ENCODE results near the gene CKAP5. TPM values are rescaled to one million over a fixed set of nuclear protein-coding genes. Genes with fewer than 3 reads are reported as not detected.

The CKAP5 gene
- polyA plus RNA-seq, 4 donors, result 6.2 to 46.6 (median 17.8) TPM

DNA sequence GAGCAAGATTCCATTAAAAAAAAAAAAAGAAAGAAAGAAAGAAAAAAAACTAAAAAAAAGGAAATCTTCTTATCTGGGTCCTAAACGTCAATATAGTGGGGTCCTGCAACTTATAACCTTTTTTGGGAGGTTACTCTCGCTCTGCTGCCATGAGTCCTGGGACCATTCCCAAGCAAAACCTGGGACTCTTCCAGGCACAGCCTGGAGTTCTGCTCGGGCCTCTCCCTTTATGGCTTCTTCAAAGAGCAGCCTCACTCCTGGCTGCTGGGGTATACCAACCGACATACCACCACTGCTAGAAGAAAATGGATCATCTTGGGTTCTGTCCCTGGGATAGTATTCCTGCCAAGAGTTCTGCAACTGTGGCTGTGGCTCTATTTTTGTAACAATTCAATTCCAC, 14.1 kb upstream of the CKAP5 start:
- DNase-seq, result no peak
- 78 to 91% (median 83%) methylated on average over 4 of the region's 4 CpGs for WGBS, 3 donors
- Histone ChIP-seq H3K36me3 (ENCODE audit: control insufficient read depth in 3 of 3, insufficient read depth in 2 of 3, low read depth in 1 of 3, low read length in 3 of 3) (peaks cover 0 to 14% (median 10%) of the 10 kb centered on the region in 3 donors), H3K27me3 (ENCODE audit: control insufficient read depth in 3 of 3, insufficient read depth in 3 of 3, low read length in 3 of 3) (no peaks in the 10 kb centered on the region), H3K4me1 (ENCODE audit: control insufficient read depth in 3 of 3, insufficient read depth in 2 of 3, low read depth in 1 of 3, low read length in 2 of 3) (no peaks in the 10 kb centered on the region), H3K27ac (ENCODE audit: low read depth in 1 of 3, low read length in 2 of 3) (no peak overlapping the region), H3K4me3 (ENCODE audit: low read depth in 1 of 3, low read length in 3 of 3) (no peak overlapping the region), H3K9me3 (ENCODE audit: control insufficient read depth in 2 of 2, insufficient read depth in 1 of 2, low read depth in 1 of 2, low read length in 1 of 2) (no peaks in the 10 kb centered on the region)
- no peak for FAIRE-seq

GRCh38 chr11:46858920-46859546, 13.0 kb upstream of the CKAP5 start:
- 78 to 93% (median 86%) methylated on average over 12 of the region's 12 CpGs for WGBS, 3 donors
- no peak for FAIRE-seq

DNA sequence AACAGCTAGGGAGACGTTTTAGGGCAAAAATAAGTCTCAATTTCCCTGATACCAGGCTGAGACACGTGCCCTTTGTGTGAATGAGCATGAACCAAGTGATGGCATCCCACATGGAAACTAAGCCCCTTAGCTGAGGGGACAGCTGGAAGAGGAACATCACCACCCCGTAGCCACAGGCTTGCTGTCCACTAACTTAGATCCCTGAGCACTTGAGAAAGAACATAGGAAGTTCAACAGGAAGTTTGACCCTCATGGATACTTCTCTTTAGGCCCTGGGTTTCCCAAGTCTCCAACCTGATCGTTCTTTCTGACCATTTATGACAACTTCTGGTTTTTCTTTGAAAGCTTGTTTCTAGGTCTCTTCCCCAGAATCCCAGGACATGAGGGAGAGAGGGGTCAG, 11.6 kb upstream of the CKAP5 start:
- Histone ChIP-seq H3K27ac (ENCODE audit: low read depth in 1 of 3, low read length in 2 of 3) (no peak overlapping the region), H3K4me1 (ENCODE audit: control insufficient read depth in 3 of 3, insufficient read depth in 2 of 3, low read depth in 1 of 3, low read length in 2 of 3) (no peaks in the 10 kb centered on the region), H3K9me3 (ENCODE audit: control insufficient read depth in 2 of 2, insufficient read depth in 1 of 2, low read depth in 1 of 2, low read length in 1 of 2) (no peaks in the 10 kb centered on the region), H3K4me3 (ENCODE audit: low read depth in 1 of 3, low read length in 3 of 3) (no peak overlapping the region), H3K27me3 (ENCODE audit: control insufficient read depth in 3 of 3, insufficient read depth in 3 of 3, low read length in 3 of 3) (no peaks in the 10 kb centered on the region), H3K36me3 (ENCODE audit: control insufficient read depth in 3 of 3, insufficient read depth in 2 of 3, low read depth in 1 of 3, low read length in 3 of 3) (peaks cover 0 to 10% (median 6%) of the 10 kb centered on the region in 3 donors)
- no peak for FAIRE-seq
- 71 to 77% (median 73%) methylated on average over 4 of the region's 4 CpGs for WGBS, 3 donors
- no peak for DNase-seq

More at GRCh38 chr11:46858920-46859546, 13.0 kb upstream of the CKAP5 start:
- DNase-seq, result no peak
- Histone ChIP-seq H3K27ac (ENCODE audit: low read depth in 1 of 3, low read length in 2 of 3) (peak overlapping the region in 1 of 3 donors; percentile 56), H3K36me3 (ENCODE audit: control insufficient read depth in 3 of 3, insufficient read depth in 2 of 3, low read depth in 1 of 3, low read length in 3 of 3) (peaks cover 0 to 10% (median 10%) of the 10 kb centered on the region in 3 donors), H3K27me3 (ENCODE audit: control insufficient read depth in 3 of 3, insufficient read depth in 3 of 3, low read length in 3 of 3) (no peaks in the 10 kb centered on the region), H3K4me1 (ENCODE audit: control insufficient read depth in 3 of 3, insufficient read depth in 2 of 3, low read depth in 1 of 3, low read length in 2 of 3) (no peaks in the 10 kb centered on the region), H3K4me3 (ENCODE audit: low read depth in 1 of 3, low read length in 3 of 3) (no peak overlapping the region), H3K9me3 (ENCODE audit: control insufficient read depth in 2 of 2, insufficient read depth in 1 of 2, low read depth in 1 of 2, low read length in 1 of 2) (no peaks in the 10 kb centered on the region)

- Histone ChIP-seq H3K9me3 (ENCODE audit: control insufficient read depth in 2 of 2, insufficient read depth in 1 of 2, low read depth in 1 of 2, low read length in 1 of 2) (no peaks in the 10 kb centered on the region), H3K36me3 (ENCODE audit: control insufficient read depth in 3 of 3, insufficient read depth in 2 of 3, low read depth in 1 of 3, low read length in 3 of 3) (peaks cover 0 to 10% (median 4%) of the 10 kb centered on the region in 3 donors), H3K4me3 (ENCODE audit: low read depth in 1 of 3, low read length in 3 of 3) (no peak overlapping the region), H3K27ac (ENCODE audit: low read depth in 1 of 3, low read length in 2 of 3) (no peak overlapping the region), H3K27me3 (ENCODE audit: control insufficient read depth in 3 of 3, insufficient read depth in 3 of 3, low read length in 3 of 3) (no peaks in the 10 kb centered on the region), H3K4me1 (ENCODE audit: control insufficient read depth in 3 of 3, insufficient read depth in 2 of 3, low read depth in 1 of 3, low read length in 2 of 3) (no peaks in the 10 kb centered on the region)
- FAIRE-seq (no peak), DNase-seq (no peak)
- WGBS, 3 donors, result 66 to 71% (median 69%) methylated on average over 5 of the region's 5 CpGs
Measured at GRCh38 chr11:46856605-46857343, 10.7 kb upstream of the CKAP5 start.

DNA sequence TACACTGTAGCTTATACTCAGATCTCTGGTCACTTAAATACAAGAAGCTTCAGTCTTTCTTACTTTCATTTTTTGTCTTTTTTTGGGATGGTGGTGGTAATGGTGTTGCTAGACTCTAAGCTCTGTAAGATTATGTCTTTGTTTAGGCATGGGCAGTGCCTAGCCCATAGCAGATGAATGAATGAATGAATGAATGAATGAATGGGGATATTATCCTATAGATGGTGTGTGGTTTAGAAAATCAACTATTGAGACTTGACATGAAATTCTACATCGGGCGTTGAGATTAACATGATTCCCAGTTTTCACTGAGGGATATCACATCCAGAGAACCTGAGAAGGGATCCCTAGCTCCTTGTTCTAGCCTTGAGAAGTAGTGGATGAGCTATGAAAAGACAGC, 9.8 kb upstream of the CKAP5 start:
- Histone ChIP-seq H3K4me3 (ENCODE audit: low read depth in 1 of 3, low read length in 3 of 3) (no peak overlapping the region), H3K27ac (ENCODE audit: low read depth in 1 of 3, low read length in 2 of 3) (no peak overlapping the region), H3K4me1 (ENCODE audit: control insufficient read depth in 3 of 3, insufficient read depth in 2 of 3, low read depth in 1 of 3, low read length in 2 of 3) (no peaks in the 10 kb centered on the region), H3K27me3 (ENCODE audit: control insufficient read depth in 3 of 3, insufficient read depth in 3 of 3, low read length in 3 of 3) (no peaks in the 10 kb centered on the region), H3K36me3 (ENCODE audit: control insufficient read depth in 3 of 3, insufficient read depth in 2 of 3, low read depth in 1 of 3, low read length in 3 of 3) (peaks cover 0 to 10% (median 4%) of the 10 kb centered on the region in 3 donors), H3K9me3 (ENCODE audit: control insufficient read depth in 2 of 2, insufficient read depth in 1 of 2, low read depth in 1 of 2, low read length in 1 of 2) (no peaks in the 10 kb centered on the region)
- 97 to 100% (median 98%) methylated on average over 2 of the region's 2 CpGs for WGBS, 3 donors
- DNase-seq (no peak), FAIRE-seq (no peak)

DNA sequence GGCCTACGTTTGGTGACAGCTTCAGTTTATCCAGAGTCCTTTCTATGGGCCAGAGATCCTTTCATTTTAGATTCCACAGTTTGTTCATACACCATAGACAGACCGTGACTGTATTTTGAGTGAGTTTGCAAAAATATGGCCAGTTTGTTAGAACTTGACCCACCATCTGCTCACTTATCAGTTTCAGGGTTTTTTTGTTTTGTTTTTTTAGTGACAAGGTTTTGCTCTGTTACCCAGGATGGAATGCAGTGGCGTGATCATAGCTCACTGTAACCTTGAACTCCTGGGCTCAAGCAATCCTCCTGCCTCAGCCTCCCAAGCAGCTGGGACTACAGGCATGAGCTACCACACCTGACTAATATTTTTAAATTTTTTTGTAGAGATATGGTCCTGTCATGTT, 9.1 kb upstream of the CKAP5 start:
- no peak overlapping the region for H3K4me3 ChIP-seq (ENCODE audit: low read depth in 1 of 3, low read length in 3 of 3)
- peaks cover 0 to 10% (median 3%) of the 10 kb centered on the region in 3 donors for H3K36me3 ChIP-seq (ENCODE audit: control insufficient read depth in 3 of 3, insufficient read depth in 2 of 3, low read depth in 1 of 3, low read length in 3 of 3)
- FAIRE-seq (no peak), DNase-seq (no peak)
- WGBS, 3 donors, result 86 to 93% (median 89%) methylated on average over 3 of the region's 3 CpGs
- H3K27me3 ChIP-seq (ENCODE audit: control insufficient read depth in 3 of 3, insufficient read depth in 3 of 3, low read length in 3 of 3), result no peaks in the 10 kb centered on the region
- H3K4me1 ChIP-seq (ENCODE audit: control insufficient read depth in 3 of 3, insufficient read depth in 2 of 3, low read depth in 1 of 3, low read length in 2 of 3), result no peaks in the 10 kb centered on the region
- H3K9me3 ChIP-seq (ENCODE audit: control insufficient read depth in 2 of 2, insufficient read depth in 1 of 2, low read depth in 1 of 2, low read length in 1 of 2), result no peaks in the 10 kb centered on the region
- no peak overlapping the region for H3K27ac ChIP-seq (ENCODE audit: low read depth in 1 of 3, low read length in 2 of 3)

GRCh38 chr11:46850829-46851380, 4.8 kb upstream of the CKAP5 start:
- Histone ChIP-seq H3K9me3 (ENCODE audit: control insufficient read depth in 2 of 2, insufficient read depth in 1 of 2, low read depth in 1 of 2, low read length in 1 of 2) (no peaks in the 10 kb centered on the region), H3K27me3 (ENCODE audit: control insufficient read depth in 3 of 3, insufficient read depth in 3 of 3, low read length in 3 of 3) (no peaks in the 10 kb centered on the region), H3K36me3 (ENCODE audit: control insufficient read depth in 3 of 3, insufficient read depth in 2 of 3, low read depth in 1 of 3, low read length in 3 of 3) (no peaks in the 10 kb centered on the region), H3K4me3 (ENCODE audit: low read depth in 1 of 3, low read length in 3 of 3) (no peak overlapping the region), H3K27ac (ENCODE audit: low read depth in 1 of 3, low read length in 2 of 3) (no peak overlapping the region), H3K4me1 (ENCODE audit: control insufficient read depth in 3 of 3, insufficient read depth in 2 of 3, low read depth in 1 of 3, low read length in 2 of 3) (peaks cover 0 to 4% (median 0%) of the 10 kb centered on the region in 3 donors)
- FAIRE-seq (no peak), DNase-seq (no peak)
- WGBS, 3 donors, result 65 to 68% (median 67%) methylated on average over 10 of the region's 10 CpGs

DNA sequence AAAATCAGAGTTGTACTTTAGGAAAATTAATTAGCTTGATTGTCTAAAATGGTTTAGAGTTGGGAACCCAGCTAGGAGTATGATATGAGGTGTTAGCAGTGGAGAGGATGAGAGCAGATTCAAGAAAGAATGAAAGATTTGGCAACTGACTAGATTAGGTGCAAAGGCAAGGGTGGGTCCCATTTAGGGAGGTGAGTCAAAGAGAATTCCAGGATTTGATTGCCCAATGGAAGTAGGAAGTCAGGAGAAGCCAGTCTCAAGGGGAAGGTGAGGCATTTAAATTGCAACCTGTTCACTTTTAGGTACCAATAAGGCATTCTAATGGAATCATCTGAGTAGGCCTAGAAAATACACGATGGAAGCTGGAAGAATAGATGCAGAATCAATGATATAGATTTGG, 3.6 kb upstream of the CKAP5 start:
- DNase-seq (no peak), FAIRE-seq (no peak)
- peaks cover 0 to 7% (median 0%) of the 10 kb centered on the region in 3 donors for H3K4me1 ChIP-seq (ENCODE audit: control insufficient read depth in 3 of 3, insufficient read depth in 2 of 3, low read depth in 1 of 3, low read length in 2 of 3)
- no peaks in the 10 kb centered on the region for H3K9me3 ChIP-seq (ENCODE audit: control insufficient read depth in 2 of 2, insufficient read depth in 1 of 2, low read depth in 1 of 2, low read length in 1 of 2)
- H3K36me3 ChIP-seq (ENCODE audit: control insufficient read depth in 3 of 3, insufficient read depth in 2 of 3, low read depth in 1 of 3, low read length in 3 of 3), result no peaks in the 10 kb centered on the region
- H3K4me3 ChIP-seq (ENCODE audit: low read depth in 1 of 3, low read length in 3 of 3), result no peak overlapping the region
- WGBS, 3 donors, result 81 to 94% (median 92%) methylated on average over 1 of the region's 1 CpG
- H3K27ac ChIP-seq (ENCODE audit: low read depth in 1 of 3, low read length in 2 of 3), result no peak overlapping the region
- no peaks in the 10 kb centered on the region for H3K27me3 ChIP-seq (ENCODE audit: control insufficient read depth in 3 of 3, insufficient read depth in 3 of 3, low read length in 3 of 3)

All from small intestine (tissue), 7 donors.